H1 (cell line): ENCODE measurements around the gene ALKAL2. TPM values are rescaled to one million over a fixed set of nuclear protein-coding genes. Genes with fewer than 3 reads are reported as not detected.

Source experiments
- CTCF ChIA-PET: fragments of 300-600 bp; sonication (Branson Sonifier 250); formaldehyde crosslinking; loops from one replicate; lab custom pipeline; 2021; ENCODE audit not compliant: partially characterized antibody; lab: Charles Lee
- POLR2A ChIA-PET: fragments of 300-600 bp; sonication (Branson Sonifier 250); formaldehyde crosslinking; loops from one replicate; lab custom pipeline; 2021; ENCODE audit warnings: inconsistent platforms; ENCODE audit not compliant: partially characterized antibody; lab: Charles Lee
- DNase-seq, 2 experiments: peaks; one replicate each; pipeline versions ENCODE4 v3.0.0 to v3.0.0-alpha.2; 2010 to 2022; ENCODE audit warnings: low spot score in 2 of 2, low read depth in 1 of 2, mixed read lengths in 1 of 2
- FAIRE-seq: peaks from 2 replicates; lab custom pipeline; 2011; peaks lifted over from hg19 to GRCh38; lab: Jason Lieb, UNC
- H2AFZ ChIP-seq: 2 replicates; pipeline ENCODE4 v1.8.1; 2012; ENCODE audit warnings: low read length, inconsistent platforms
- H2AK5ac ChIP-seq: 2 replicates; pipeline ENCODE4 v1.6.1; 2013; ENCODE audit warnings: low read depth, low read length
- H2BK120ac ChIP-seq: replicated peaks from 2 replicates; pipeline ENCODE3; 2013; ENCODE audit warnings: low read depth, low read length, inconsistent platforms
- H2BK12ac ChIP-seq: 2 replicates; pipeline ENCODE4 v1.6.1; 2013; ENCODE audit warnings: low read depth, low read length
- H2BK15ac ChIP-seq: 2 replicates; pipeline ENCODE4 v1.6.1; 2013; ENCODE audit warnings: low read length
- H2BK20ac ChIP-seq: 2 replicates; pipeline ENCODE4 v1.6.1; 2013; ENCODE audit warnings: low read length
- H2BK5ac ChIP-seq: 2 replicates; pipeline ENCODE4 v1.6.1; 2013; ENCODE audit warnings: low read depth, low read length
- H3K14ac ChIP-seq: 2 replicates; pipeline ENCODE4 v1.6.1; 2013; ENCODE audit warnings: inconsistent platforms; ENCODE audit not compliant: insufficient read length
- H3K18ac ChIP-seq: 2 replicates; pipeline ENCODE4 v1.6.1; 2013; ENCODE audit warnings: low read length; ENCODE audit errors: extremely low read depth
- H3K23ac ChIP-seq: 2 replicates; pipeline ENCODE4 v1.6.1; 2013; ENCODE audit warnings: inconsistent platforms; ENCODE audit not compliant: insufficient read length
- H3K23me2 ChIP-seq: 2 replicates; pipeline ENCODE4 v1.6.1; 2013; ENCODE audit warnings: low read depth, low read length
- H3K27ac ChIP-seq: 2 replicates; pipeline ENCODE4 v1.6.1; 2011; ENCODE audit warnings: low read depth, low read length, inconsistent platforms
- H3K27me3 ChIP-seq, 4 experiments: replicated peaks in 1 of 4; 1 replicate in 1 of 4; 2 replicates in 3 of 4; pipeline versions ENCODE4 v1.6.1 to v1.8.1; 2011 to 2013; ENCODE audit warnings: low read length in 3 of 4, mild to moderate bottlenecking in 3 of 4, inconsistent platforms in 2 of 4, mixed read lengths in 2 of 4, moderate library complexity in 1 of 4; ENCODE audit not compliant: control insufficient read depth in 3 of 4, insufficient read depth in 3 of 4; ENCODE audit errors: extremely low read depth in 1 of 4
- H3K36me3 ChIP-seq, 4 experiments: 2 replicates each; pipeline versions ENCODE4 v1.6.1 to v1.8.1; 2011 to 2013; ENCODE audit warnings: mild to moderate bottlenecking in 4 of 4, low read length in 3 of 4, moderate library complexity in 2 of 4, control low read depth in 1 of 4, inconsistent platforms in 1 of 4; ENCODE audit not compliant: insufficient read depth in 4 of 4, control insufficient read depth in 2 of 4
- H3K4ac ChIP-seq: replicated peaks from 2 replicates; pipeline ENCODE3; 2013; ENCODE audit warnings: low read length, low read depth, mixed read lengths, inconsistent platforms; ENCODE audit not compliant: insufficient read length
- H3K4me1 ChIP-seq, 4 experiments: replicated peaks in 1 of 4; 1 replicate in 1 of 4; 2 replicates in 3 of 4; pipeline versions ENCODE4 v1.6.1 to v1.8.1; 2011 to 2013; ENCODE audit warnings: low read length in 3 of 4, inconsistent platforms in 2 of 4, mixed read lengths in 1 of 4; ENCODE audit not compliant: insufficient read depth in 4 of 4, control insufficient read depth in 3 of 4
- H3K4me2 ChIP-seq, 2 experiments: 2 replicates each; pipeline versions ENCODE4 v1.6.1 to v1.8.1; 2011 to 2013; ENCODE audit warnings: low read depth in 2 of 2, low read length in 2 of 2, control low read depth in 1 of 2, inconsistent platforms in 1 of 2, mild to moderate bottlenecking in 1 of 2; ENCODE audit not compliant: insufficient read depth in 1 of 2
- H3K4me3 ChIP-seq, 4 experiments: fragments of 200-600, 300-600 bp in 1 of 4; sonication (generic), shearing (Covaris generic), sonication (Bioruptor Twin) in 1 of 4; 2 replicates each; pipeline versions ENCODE4 v1.5.1 to v1.8.1; 2011 to 2016; ENCODE audit warnings: low read length in 4 of 4, low read depth in 3 of 4, control low read depth in 2 of 4, inconsistent platforms in 2 of 4, mild to moderate bottlenecking in 2 of 4, mixed read lengths in 1 of 4, moderate library complexity in 1 of 4; ENCODE audit not compliant: insufficient read depth in 2 of 4; ENCODE audit errors: extremely low read depth in 1 of 4
- H3K56ac ChIP-seq: replicated peaks from 2 replicates; pipeline ENCODE3; 2013; ENCODE audit warnings: low read depth, mild to moderate bottlenecking, mixed read lengths, low read length, inconsistent platforms; ENCODE audit not compliant: insufficient read length
- H3K79me1 ChIP-seq: 2 replicates; pipeline ENCODE4 v1.6.1; 2013; ENCODE audit warnings: low read depth, low read length, control low read depth
- H3K79me2 ChIP-seq, 2 experiments: 2 replicates each; pipeline versions ENCODE4 v1.6.1 to v1.8.1; 2012 to 2013; ENCODE audit warnings: low read length in 2 of 2, mild to moderate bottlenecking in 2 of 2, inconsistent platforms in 1 of 2; ENCODE audit not compliant: insufficient read depth in 2 of 2, control insufficient read depth in 1 of 2
- H3K9ac ChIP-seq, 4 experiments: replicated peaks in 1 of 4; 1 replicate in 1 of 4; 2 replicates in 3 of 4; pipeline versions ENCODE4 v1.6.1 to v1.8.1; 2011 to 2013; ENCODE audit warnings: low read depth in 3 of 4, low read length in 3 of 4, control low read depth in 2 of 4, mild to moderate bottlenecking in 2 of 4, moderate library complexity in 2 of 4, inconsistent platforms in 1 of 4; ENCODE audit errors: extremely low read depth in 1 of 4
- H3K9me3 ChIP-seq, 2 experiments: 2 replicates each; pipeline versions ENCODE4 v1.6.1 to v1.8.1; 2012 to 2013; ENCODE audit warnings: mild to moderate bottlenecking in 2 of 2, moderate library complexity in 2 of 2, control low read depth in 1 of 2, inconsistent platforms in 1 of 2, low read depth in 1 of 2, low read length in 1 of 2, mixed read lengths in 1 of 2; ENCODE audit not compliant: insufficient read depth in 2 of 2
- H4K20me1 ChIP-seq, 2 experiments: replicated peaks in 1 of 2; 2 replicates each; pipeline versions ENCODE3 to v1.8.1; 2011 to 2013; ENCODE audit warnings: inconsistent platforms in 2 of 2, low read length in 2 of 2, mild to moderate bottlenecking in 1 of 2; ENCODE audit not compliant: insufficient read depth in 2 of 2, control insufficient read depth in 1 of 2
- H4K5ac ChIP-seq: 2 replicates; pipeline ENCODE4 v1.6.1; 2013; ENCODE audit warnings: low read length, low read depth, mixed read lengths, inconsistent platforms; ENCODE audit not compliant: insufficient read length
- H4K8ac ChIP-seq: 2 replicates; pipeline ENCODE4 v1.8.0; 2013; ENCODE audit warnings: mild to moderate bottlenecking, moderate library complexity, low read length, inconsistent platforms; ENCODE audit not compliant: insufficient read depth; ENCODE audit errors: extremely low read depth
- H4K91ac ChIP-seq: replicated peaks from 2 replicates; pipeline ENCODE3; 2013; ENCODE audit warnings: low read length, mixed read lengths, inconsistent platforms; ENCODE audit not compliant: insufficient read length
- JUN ChIP-seq: IDR thresholded peaks from 2 replicates; pipeline ENCODE4 v1.6.1; 2011; ENCODE audit warnings: low read depth, mild to moderate bottlenecking, improper control_type of control experiment, low read length
- RFX5 ChIP-seq: IDR thresholded peaks from 2 replicates; pipeline ENCODE4 v1.6.1; 2011; ENCODE audit warnings: low read depth, low read length, improper control_type of control experiment, borderline replicate concordance
- SP2 ChIP-seq: IDR thresholded peaks from 2 replicates; pipeline ENCODE4 v1.6.1; 2012; ENCODE audit warnings: mild to moderate bottlenecking, low read length, inconsistent platforms
- WGBS, 2 experiments: shearing (Covaris generic) in 1 of 2; methylation state at CpG; one replicate each; pipeline versions ENCODE4 v1.1.6 to v1.1.7; 2013 to 2015; ENCODE audit warnings: low lambda C conversion rate in 2 of 2, mixed read lengths in 2 of 2, inconsistent platforms in 1 of 2, low coverage in 1 of 2, missing lambda C conversion rate in 1 of 2; ENCODE audit not compliant: insufficient replicate concordance in 2 of 2, insufficient coverage in 1 of 2, insufficient read length in 1 of 2; ENCODE audit errors: extremely low coverage in 1 of 2, missing lambda C conversion rate in 1 of 2; 5-methylcytosine and 5-hydroxymethylcytosine counted together
- polyA plus RNA-seq, 7 experiments: library from polyadenylated mRNA; depleted of rRNA in 3 of 7; stranded (reverse) in 5 of 7; unstranded in 2 of 7; fragments of >200 nt in 5 of 7; fragments of 200-250 nt in 2 of 7; gene quantifications; 1 replicate in 5 of 7; 2 replicates in 1 of 7; 4 replicates in 1 of 7; pipeline versions ENCODE4 v1.2.1 to v1.2.3, GENCODE V29; 2011 to 2013; ENCODE audit warnings: missing spikeins in 2 of 7, mixed read lengths in 2 of 7
- total RNA-seq: library from RNA; stranded (reverse); fragmentation: NEBNext Ultra II Directional; extraction: Animal tissue kit (Norgen Biotek cat#: 25700); gene quantifications from 2 replicates; pipeline ENCODE4 v1.2.1, GENCODE V29; 2021

ALKAL2 gene
- total and polyA plus RNA-seq, 2 of the 8 experiments (the other 6 are each of a cell fraction or from before 2014, with no cell fraction given) = 4.6 to 11.5 TPM

- H4K20me1 ChIP-seq = peaks cover 2 to 16% of the 10 kb centered on the region in 2 experiments
- H4K91ac ChIP-seq = no peak overlapping the region
- no peaks in the 10 kb centered on the region for H3K23me2 ChIP-seq
- no peak overlapping the region for H3K14ac ChIP-seq
- H3K79me1 ChIP-seq = no peaks in the 10 kb centered on the region; the same call in 1 of the 2 replicates
- no peak overlapping the region for H2BK20ac ChIP-seq
- no peak for FAIRE-seq
- no peak overlapping the region for H2BK5ac ChIP-seq
- H3K56ac ChIP-seq = no peak overlapping the region
- peaks cover 10 to 53% (median 32%) of the 10 kb centered on the region in 4 experiments for H3K36me3 ChIP-seq
- H3K79me2 ChIP-seq = peaks cover 0 to 6% of the 10 kb centered on the region in 2 experiments; a peak in 2 of 4 replicates
- H2BK15ac ChIP-seq = no peak overlapping the region
- no peak overlapping the region for H3K9ac ChIP-seq
- no peak overlapping the region for H2BK12ac ChIP-seq
- no peak overlapping the region for H3K18ac ChIP-seq
- no peak for TF ChIP-seq JUN
- no peak for TF ChIP-seq RFX5
- no peak for TF ChIP-seq SP2
- H2BK120ac ChIP-seq = no peak overlapping the region
- H4K8ac ChIP-seq = no peak overlapping the region
- H3K4me1 ChIP-seq = peaks cover 4 to 24% (median 17%) of the 10 kb centered on the region in 4 experiments
- H3K27ac ChIP-seq = no peak overlapping the region
- no peak overlapping the region for H3K23ac ChIP-seq
- CTCF ChIA-PET = interaction anchor here (1.1 to 1.6 kb wide), 3 partner anchors 35 to 155 kb away, joined by 4 to 6 read pairs (median 5); no protein-coding TSS in a partner anchor
- no peak overlapping the region for H4K5ac ChIP-seq
- H3K9me3 ChIP-seq = no peaks in the 10 kb centered on the region
- H3K4me2 ChIP-seq = no peak overlapping the region
- H2AK5ac ChIP-seq = no peak overlapping the region
- DNase-seq = no peak
- POLR2A ChIA-PET = no interaction called here
- no peak overlapping the region for H3K4me3 ChIP-seq
- H3K27me3 ChIP-seq = peaks cover 0 to 7% (median 3%) of the 10 kb centered on the region in 4 experiments; a peak in 3 of 7 replicates
- WGBS, 2 experiments = 93% methylated on average over 9 of the region's 9 CpGs; no CpG with 5 or more reads in 1 of the 2 experiments
- no peak overlapping the region for H2AFZ ChIP-seq
- H3K4ac ChIP-seq = no peak overlapping the region
These were observed 6.5 kb downstream of the ALKAL2 start for GRCh38 chr2:281381-281780.
